ENCODE results near the gene FAM20B. TPM values are rescaled to one million over a fixed set of nuclear protein-coding genes. Genes with fewer than 3 reads are reported as not detected.
"Not testable (repeated sequence)": the region's sequence is repeated elsewhere in the genome, so short reads cannot be mapped to it uniquely, and the experiment has no call there.

Gene FAM20B
- total RNA-seq, 1 donor from 2014 or later: 39.5 TPM

- TF ChIP-seq CTCF (IDR thresholded peaks at IDR 0.05; ENCODE audit: insufficient read depth, low read length, severe bottlenecking): no peak
- H3K36me3 ChIP-seq (ENCODE audit: control insufficient read depth, insufficient read depth, low read length): no peaks in the 10 kb centered on the region
- FAIRE-seq (no peak), DNase-seq (ENCODE audit: low read depth) (no peak)
- no peak overlapping the region for H3K4me3 ChIP-seq (ENCODE audit: low read depth, low read length)
- H3K27me3 ChIP-seq (ENCODE audit: control insufficient read depth, insufficient read depth, low read length): no peaks in the 10 kb centered on the region
Observed at GRCh38 chr1:178998295-178998694, 27.4 kb upstream of the FAM20B start.

GRCh38 chr1:178999061-178999460 lies 26.6 kb upstream of the FAM20B start:
- TF ChIP-seq CTCF (IDR thresholded peaks at IDR 0.05; ENCODE audit: insufficient read depth, low read length, severe bottlenecking): no peak
- FAIRE-seq (no peak), DNase-seq (ENCODE audit: low read depth) (no peak)
- no peaks in the 10 kb centered on the region for H3K27me3 ChIP-seq (ENCODE audit: control insufficient read depth, insufficient read depth, low read length)
- no peak overlapping the region for H3K4me3 ChIP-seq (ENCODE audit: low read depth, low read length)
- no peaks in the 10 kb centered on the region for H3K36me3 ChIP-seq (ENCODE audit: control insufficient read depth, insufficient read depth, low read length)

GRCh38 chr1:179001451-179001850 lies 24.2 kb upstream of the FAM20B start:
- Histone ChIP-seq H3K36me3 (ENCODE audit: control insufficient read depth, insufficient read depth, low read length) (no peaks in the 10 kb centered on the region), H3K4me3 (ENCODE audit: low read depth, low read length) (no peak overlapping the region), H3K27me3 (ENCODE audit: control insufficient read depth, insufficient read depth, low read length) (no peaks in the 10 kb centered on the region)
- DNase-seq (ENCODE audit: low read depth): no peak
- FAIRE-seq: no peak
- TF ChIP-seq CTCF (IDR thresholded peaks at IDR 0.05; ENCODE audit: insufficient read depth, low read length, severe bottlenecking): no peak

GRCh38 chr1:179002064-179002463 lies 23.6 kb upstream of the FAM20B start:
- not testable (repeated sequence) for DNase-seq (ENCODE audit: low read depth); FAIRE-seq; H3K4me3 ChIP-seq (ENCODE audit: low read depth, low read length); H3K36me3 ChIP-seq (ENCODE audit: control insufficient read depth, insufficient read depth, low read length); H3K27me3 ChIP-seq (ENCODE audit: control insufficient read depth, insufficient read depth, low read length)

- DNase-seq (ENCODE audit: low read depth): peak; percentile 12
- no peak for FAIRE-seq
- Histone ChIP-seq H3K36me3 (ENCODE audit: control insufficient read depth, insufficient read depth, low read length) (no peaks in the 10 kb centered on the region), H3K27me3 (ENCODE audit: control insufficient read depth, insufficient read depth, low read length) (no peaks in the 10 kb centered on the region), H3K4me3 (ENCODE audit: low read depth, low read length) (no peak overlapping the region)
- peak; percentile 97 for TF ChIP-seq CTCF (IDR thresholded peaks at IDR 0.05; ENCODE audit: insufficient read depth, low read length, severe bottlenecking)
Observed at GRCh38 chr1:179002552-179003345, 22.9 kb upstream of the FAM20B start.

- DNase-seq (ENCODE audit: low read depth) (no peak), FAIRE-seq (no peak)
- no peak for TF ChIP-seq CTCF (IDR thresholded peaks at IDR 0.05; ENCODE audit: insufficient read depth, low read length, severe bottlenecking)
- Histone ChIP-seq H3K36me3 (ENCODE audit: control insufficient read depth, insufficient read depth, low read length) (no peaks in the 10 kb centered on the region), H3K27me3 (ENCODE audit: control insufficient read depth, insufficient read depth, low read length) (peaks cover 1% of the 10 kb centered on the region), H3K4me3 (ENCODE audit: low read depth, low read length) (no peak overlapping the region)
Observed at GRCh38 chr1:179003512-179004066, 22.1 kb upstream of the FAM20B start.

All from bronchial epithelial cell (primary cell).